Measurements from ENCODE around the gene PARD3B. TPM values are rescaled to one million over a fixed set of nuclear protein-coding genes. Genes with fewer than 3 reads are reported as not detected.

PARD3B gene
- total RNA-seq, 1 experiment from 2014 or later: 7.6 TPM

DNA sequence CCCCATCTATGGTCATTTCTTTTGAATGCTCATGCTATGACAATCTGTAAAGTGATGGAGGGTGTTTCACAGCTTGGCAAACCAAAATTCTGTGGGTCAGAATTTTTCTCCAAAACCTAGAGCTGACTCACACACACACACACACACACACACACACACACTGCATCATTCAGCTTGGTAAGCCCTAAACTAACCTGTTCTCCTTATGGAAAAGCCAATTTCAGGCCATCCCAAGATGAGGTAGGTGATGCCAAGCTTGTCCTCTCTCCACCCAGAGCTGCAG lies 1092.0 kb downstream of the PARD3B start:
- intact Hi-C loops (cut with micrococcal nuclease; ENCODE audit: unreplicated experiment): no loop called here
- no peak for TF ChIP-seq EZH2 (IDR thresholded peaks at IDR 0.05; ENCODE audit: borderline replicate concordance, low read depth, low read length, poor library complexity, severe bottlenecking)
- TF ChIP-seq, protein P1, sequence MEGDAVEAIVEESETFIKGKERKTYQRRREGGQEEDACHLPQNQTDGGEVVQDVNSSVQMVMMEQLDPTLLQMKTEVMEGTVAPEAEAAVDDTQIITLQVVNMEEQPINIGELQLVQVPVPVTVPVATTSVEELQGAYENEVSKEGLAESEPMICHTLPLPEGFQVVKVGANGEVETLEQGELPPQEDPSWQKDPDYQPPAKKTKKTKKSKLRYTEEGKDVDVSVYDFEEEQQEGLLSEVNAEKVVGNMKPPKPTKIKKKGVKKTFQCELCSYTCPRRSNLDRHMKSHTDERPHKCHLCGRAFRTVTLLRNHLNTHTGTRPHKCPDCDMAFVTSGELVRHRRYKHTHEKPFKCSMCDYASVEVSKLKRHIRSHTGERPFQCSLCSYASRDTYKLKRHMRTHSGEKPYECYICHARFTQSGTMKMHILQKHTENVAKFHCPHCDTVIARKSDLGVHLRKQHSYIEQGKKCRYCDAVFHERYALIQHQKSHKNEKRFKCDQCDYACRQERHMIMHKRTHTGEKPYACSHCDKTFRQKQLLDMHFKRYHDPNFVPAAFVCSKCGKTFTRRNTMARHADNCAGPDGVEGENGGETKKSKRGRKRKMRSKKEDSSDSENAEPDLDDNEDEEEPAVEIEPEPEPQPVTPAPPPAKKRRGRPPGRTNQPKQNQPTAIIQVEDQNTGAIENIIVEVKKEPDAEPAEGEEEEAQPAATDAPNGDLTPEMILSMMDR (conservative IDR thresholded peaks at IDR 0.05; ENCODE audit: low read depth, low read length): no peak
- H3K4me3 ChIP-seq (ENCODE audit: low read depth, low read length, poor library complexity, severe bottlenecking): no peak overlapping the region
- no peak for DNase-seq (ENCODE audit: low spot score)
- H3K27me3 ChIP-seq (replicated peaks; ENCODE audit: insufficient read depth, low read depth, low read length, poor library complexity): no peaks in the 10 kb centered on the region
- no TSS peak for BruUV-seq (replicated peaks)
- CTCF ChIA-PET: no interaction called here
- H3K9me3 ChIP-seq (ENCODE audit: low read depth, low read length, poor library complexity, severe bottlenecking): no peaks in the 10 kb centered on the region
- H3K27ac ChIP-seq (ENCODE audit: low read depth, low read length, poor library complexity, severe bottlenecking): no peak overlapping the region
- H3K4me1 ChIP-seq (ENCODE audit: insufficient read depth, low read length, poor library complexity, severe bottlenecking): no peaks in the 10 kb centered on the region
- no peaks in the 10 kb centered on the region for H3K36me3 ChIP-seq (ENCODE audit: insufficient read depth, low read length, poor library complexity, severe bottlenecking)
- POLR2A ChIA-PET (ENCODE audit: low non-redundant PET): no interaction called here

DNA sequence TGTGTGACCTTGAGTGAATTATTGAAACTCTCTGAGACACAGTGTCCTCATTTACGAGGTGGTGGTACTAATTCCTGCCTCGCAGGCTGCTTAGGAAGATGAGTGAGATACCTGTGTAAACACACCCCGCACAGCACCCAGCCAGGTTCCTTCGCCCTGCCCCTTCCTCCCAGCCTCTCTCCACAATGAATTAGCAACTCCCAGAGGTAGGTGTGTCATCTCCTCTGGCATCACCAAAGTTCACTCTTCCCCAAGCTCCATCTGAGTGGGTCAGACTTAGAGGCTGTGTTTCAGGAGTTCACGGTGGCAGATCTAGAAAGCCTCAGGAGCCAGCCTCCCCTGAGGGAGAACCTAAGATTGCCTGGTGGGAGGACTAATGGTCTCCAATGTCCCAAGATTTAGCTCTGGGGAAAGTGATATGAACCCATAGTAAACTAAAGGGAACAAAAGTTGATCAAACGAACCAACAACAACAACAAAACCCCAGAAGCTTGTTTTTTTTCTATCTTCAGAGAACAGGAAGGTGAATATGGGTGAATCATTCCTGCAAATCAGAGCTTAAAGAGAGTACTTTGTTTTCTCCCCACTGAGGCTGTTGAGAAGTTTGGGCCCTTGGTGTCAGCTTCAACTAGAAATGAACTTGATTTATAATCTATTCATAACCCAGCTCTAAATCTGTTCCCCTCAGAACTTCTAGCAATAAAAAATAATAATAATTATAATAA lies 1092.7 kb downstream of the PARD3B start:
- H3K27ac ChIP-seq (ENCODE audit: low read depth, low read length, poor library complexity, severe bottlenecking): no peak overlapping the region
- CTCF ChIA-PET: no interaction called here
- no peaks in the 10 kb centered on the region for H3K27me3 ChIP-seq (replicated peaks; ENCODE audit: insufficient read depth, low read depth, low read length, poor library complexity)
- BruUV-seq (replicated peaks): no TSS peak
- DNase-seq (ENCODE audit: low spot score): no peak
- intact Hi-C loops (cut with micrococcal nuclease; ENCODE audit: unreplicated experiment): no loop called here
- no peaks in the 10 kb centered on the region for H3K36me3 ChIP-seq (ENCODE audit: insufficient read depth, low read length, poor library complexity, severe bottlenecking)
- no peaks in the 10 kb centered on the region for H3K9me3 ChIP-seq (ENCODE audit: low read depth, low read length, poor library complexity, severe bottlenecking)
- H3K4me3 ChIP-seq (ENCODE audit: low read depth, low read length, poor library complexity, severe bottlenecking): no peak overlapping the region
- TF ChIP-seq, protein P1 (conservative IDR thresholded peaks at IDR 0.05; ENCODE audit: low read depth, low read length): no peak
- no peak for TF ChIP-seq EZH2 (IDR thresholded peaks at IDR 0.05; ENCODE audit: borderline replicate concordance, low read depth, low read length, poor library complexity, severe bottlenecking)
- H3K4me1 ChIP-seq (ENCODE audit: insufficient read depth, low read length, poor library complexity, severe bottlenecking): no peaks in the 10 kb centered on the region
- POLR2A ChIA-PET (ENCODE audit: low non-redundant PET): no interaction called here

DNA sequence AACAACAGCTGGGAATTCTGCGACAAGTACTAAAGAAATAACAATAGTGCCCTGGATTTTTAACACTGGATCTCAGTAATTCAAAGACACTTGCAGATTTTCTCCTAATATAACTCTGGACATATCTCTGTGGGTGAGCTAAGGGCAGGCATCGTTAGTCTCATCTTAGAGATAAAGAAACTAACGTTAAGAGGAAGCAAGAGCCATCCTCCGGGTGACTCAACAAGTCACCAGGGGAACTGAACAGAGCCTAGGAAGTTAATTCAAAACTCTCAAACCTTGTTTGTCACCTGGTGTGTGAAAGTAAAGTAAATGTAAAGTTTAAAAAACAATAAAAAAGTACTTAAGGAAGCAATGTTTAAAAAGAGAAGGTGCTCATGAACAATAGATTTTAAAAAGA lies 1095.4 kb downstream of the PARD3B start:
- Histone ChIP-seq H3K4me3 (ENCODE audit: low read depth, low read length, poor library complexity, severe bottlenecking) (no peak overlapping the region), H3K4me1 (ENCODE audit: insufficient read depth, low read length, poor library complexity, severe bottlenecking) (no peaks in the 10 kb centered on the region), H3K27me3 (replicated peaks; ENCODE audit: insufficient read depth, low read depth, low read length, poor library complexity) (no peaks in the 10 kb centered on the region), H3K36me3 (ENCODE audit: insufficient read depth, low read length, poor library complexity, severe bottlenecking) (no peaks in the 10 kb centered on the region), H3K27ac (ENCODE audit: low read depth, low read length, poor library complexity, severe bottlenecking) (no peak overlapping the region), H3K9me3 (ENCODE audit: low read depth, low read length, poor library complexity, severe bottlenecking) (no peaks in the 10 kb centered on the region)
- no TSS peak for BruUV-seq (replicated peaks)
- intact Hi-C loops (cut with micrococcal nuclease; ENCODE audit: unreplicated experiment): no loop called here
- DNase-seq (ENCODE audit: low spot score): no peak
- CTCF ChIA-PET: no interaction called here
- TF ChIP-seq, protein P1 (conservative IDR thresholded peaks at IDR 0.05; ENCODE audit: low read depth, low read length): no peak
- POLR2A ChIA-PET (ENCODE audit: low non-redundant PET): no interaction called here

All from A673 (cell line).